ENCODE data around the gene SP7.

SP7 gene

GRCh38 chr12:53290661-53291060 is 45.5 kb downstream of the SP7 start:
- intact Hi-C loops (cut with DNase I) = no loop called here
- no peak for DNase-seq

- DNase-seq = no peak
- intact Hi-C loops (cut with DNase I) = loop anchor here (2.0 kb wide), 1 partner anchor 77 kb away; no protein-coding TSS in a partner anchor
Observed at GRCh38 chr12:53289891-53290290, 46.3 kb downstream of the SP7 start.

GRCh38 chr12:53288322-53288721 is 47.8 kb downstream of the SP7 start:
- no peak for DNase-seq
- intact Hi-C loops (cut with DNase I) = loop anchor here (2.0 kb wide), 1 partner anchor 76 kb away; no protein-coding TSS in a partner anchor

GRCh38 chr12:53287741-53288216 is 48.4 kb downstream of the SP7 start:
- intact Hi-C loops (cut with DNase I) = loop anchor here (2.0 kb wide), 1 partner anchor 75 kb away; no protein-coding TSS in a partner anchor
- DNase-seq = peak; percentile 36 to 87 (median 73)

- intact Hi-C loops (cut with DNase I) = no loop called here
- DNase-seq = no peak
Observed at GRCh38 chr12:53286448-53286847, 49.7 kb downstream of the SP7 start.

- no peak for DNase-seq
- intact Hi-C loops (cut with DNase I) = no loop called here
Observed at GRCh38 chr12:53279888-53280498, 56.2 kb downstream of the SP7 start.

- DNase-seq = no peak
- intact Hi-C loops (cut with DNase I) = no loop called here
Observed at GRCh38 chr12:53279283-53279869, 56.8 kb downstream of the SP7 start.

- intact Hi-C loops (cut with DNase I) = no loop called here
- DNase-seq = no peak
Observed at GRCh38 chr12:53277981-53278380, 58.2 kb downstream of the SP7 start.

Measured in head of caudate nucleus (tissue), 42 donors.